Sigmoid colon (tissue), 4 donors: Measurements from ENCODE around the gene CTSE.

ENCODE experiments used
- EP300 ChIP-seq, 4 donors: sonication (generic); formaldehyde crosslinking; IDR thresholded peaks; one replicate each; pipeline ENCODE4 v1.6.1; 2017; ENCODE audit warnings: antibody characterized with exemption in 4 of 4
- POLR2A ChIP-seq, 2 donors: fragments of 450-650 bp; IDR thresholded peaks; one replicate each; pipeline ENCODE4 v1.6.1; 2016; ENCODE audit warnings: antibody characterized with exemption in 2 of 2, mild to moderate bottlenecking in 2 of 2, moderate library complexity in 2 of 2
- TF ChIP-seq, protein P1 (sequence below), 4 experiments: fragments of 450-650 bp in 3 of 4; fragments of 200-600 bp in 1 of 4; IDR thresholded peaks; one replicate each; pipeline ENCODE4 v1.5.1; 2016 to 2019; ENCODE audit warnings: antibody characterized with exemption in 4 of 4, mild to moderate bottlenecking in 3 of 4, moderate library complexity in 2 of 4

DNA sequence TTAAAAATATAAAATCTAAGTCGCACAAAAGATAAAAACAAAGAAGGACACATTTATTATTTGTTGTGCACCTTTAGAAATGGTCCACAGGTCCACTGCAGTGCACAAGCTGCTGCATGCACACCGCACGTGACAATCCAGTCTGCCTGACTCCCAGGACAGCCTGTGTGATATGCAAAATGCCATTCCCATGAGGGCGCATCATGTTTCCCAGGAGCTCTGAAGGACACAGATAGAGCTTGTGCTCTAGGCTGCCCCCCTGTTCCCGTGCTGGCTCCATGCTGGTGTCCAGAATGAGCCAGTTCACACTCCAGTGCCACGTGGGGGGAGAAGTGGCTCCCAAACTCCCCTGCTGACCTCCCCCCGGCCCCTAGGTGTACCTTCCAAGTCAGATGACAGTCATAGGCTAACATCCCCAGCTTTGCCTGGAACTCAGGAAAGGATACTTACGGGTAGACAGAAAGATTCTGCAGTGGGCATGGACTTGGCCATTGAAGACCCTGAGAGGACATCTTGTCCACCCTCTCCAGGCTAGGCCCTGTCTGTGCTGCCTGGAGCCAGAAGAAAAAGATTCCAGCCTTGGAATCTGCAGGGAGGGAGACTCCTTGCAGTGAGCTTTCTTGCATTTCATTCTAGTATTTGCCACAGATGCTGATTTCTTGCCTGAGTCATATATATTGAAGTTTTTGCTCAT lies 46.8 kb downstream of the CTSE start:
- TF ChIP-seq POLR2A (IDR thresholded peaks at IDR 0.05): no peak
- TF ChIP-seq, protein P1, sequence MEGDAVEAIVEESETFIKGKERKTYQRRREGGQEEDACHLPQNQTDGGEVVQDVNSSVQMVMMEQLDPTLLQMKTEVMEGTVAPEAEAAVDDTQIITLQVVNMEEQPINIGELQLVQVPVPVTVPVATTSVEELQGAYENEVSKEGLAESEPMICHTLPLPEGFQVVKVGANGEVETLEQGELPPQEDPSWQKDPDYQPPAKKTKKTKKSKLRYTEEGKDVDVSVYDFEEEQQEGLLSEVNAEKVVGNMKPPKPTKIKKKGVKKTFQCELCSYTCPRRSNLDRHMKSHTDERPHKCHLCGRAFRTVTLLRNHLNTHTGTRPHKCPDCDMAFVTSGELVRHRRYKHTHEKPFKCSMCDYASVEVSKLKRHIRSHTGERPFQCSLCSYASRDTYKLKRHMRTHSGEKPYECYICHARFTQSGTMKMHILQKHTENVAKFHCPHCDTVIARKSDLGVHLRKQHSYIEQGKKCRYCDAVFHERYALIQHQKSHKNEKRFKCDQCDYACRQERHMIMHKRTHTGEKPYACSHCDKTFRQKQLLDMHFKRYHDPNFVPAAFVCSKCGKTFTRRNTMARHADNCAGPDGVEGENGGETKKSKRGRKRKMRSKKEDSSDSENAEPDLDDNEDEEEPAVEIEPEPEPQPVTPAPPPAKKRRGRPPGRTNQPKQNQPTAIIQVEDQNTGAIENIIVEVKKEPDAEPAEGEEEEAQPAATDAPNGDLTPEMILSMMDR (IDR thresholded peaks at IDR 0.05): no peak
- TF ChIP-seq EP300 (IDR thresholded peaks at IDR 0.05): no peak
